ENCODE results near the gene TLR7. TPM values are rescaled to one million over a fixed set of nuclear protein-coding genes. Genes with fewer than 3 reads are reported as not detected.

Gene TLR7
- total and polyA plus RNA-seq, 2 of the 13 experiments (the other 11 are each of a cell fraction or from before 2014, with no cell fraction given) = not detected

DNA sequence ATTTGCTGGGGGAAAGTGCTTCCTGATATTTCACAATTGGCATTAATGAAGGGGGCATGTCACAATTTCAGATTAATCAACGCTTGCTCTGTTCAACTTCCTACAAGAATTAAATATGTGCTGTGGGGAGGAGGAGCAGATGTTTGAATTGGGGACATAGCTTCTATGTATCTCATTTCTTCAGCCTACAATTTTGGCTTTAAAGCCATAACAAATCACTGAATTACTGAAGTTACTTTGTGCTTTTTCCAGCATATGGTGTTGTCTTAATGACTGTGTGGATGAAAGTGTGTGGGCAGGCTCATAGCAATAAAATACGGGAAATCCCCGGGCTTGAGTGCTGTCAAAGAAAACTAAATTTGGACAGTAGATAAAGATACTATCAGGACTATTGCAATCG is 813 bp downstream of the TLR7 start (continued):
- TF ChIP-seq ZNF160 (CRISPR knock-in tag; IDR thresholded peaks at IDR 0.05) = no peak
- no peak for TF ChIP-seq PRMT3 (CRISPR knock-in tag; IDR thresholded peaks at IDR 0.05; ENCODE audit: borderline replicate concordance, low read depth)
- no peak for TF ChIP-seq HOXA9 (CRISPR knock-in tag; IDR thresholded peaks at IDR 0.05; ENCODE audit: borderline replicate concordance)

DNA sequence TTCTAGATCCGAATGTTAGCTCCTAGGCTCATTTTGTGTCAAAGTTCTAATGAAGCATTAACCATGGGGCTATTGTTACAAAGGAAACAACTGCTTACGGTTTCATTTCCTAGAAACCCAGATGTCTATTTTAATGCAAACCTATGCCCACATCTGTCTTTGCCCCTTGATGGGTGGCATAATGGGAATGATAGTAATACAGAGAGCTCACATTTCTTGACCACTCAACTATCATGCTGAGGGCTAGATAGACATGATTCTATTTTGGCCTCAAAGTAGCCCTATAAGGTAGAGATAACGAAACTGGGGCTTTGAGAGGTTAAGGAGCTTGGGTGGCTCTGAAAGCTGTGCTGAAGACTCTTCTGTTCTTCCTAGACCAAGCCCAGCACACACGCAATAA is 1.9 kb downstream of the TLR7 start:
- FAIRE-seq = no peak
- Histone ChIP-seq H3K36me3 (replicated peaks in 1 of 2; ENCODE audit: control insufficient read depth in 1 of 2, insufficient read depth in 2 of 2, low read length in 2 of 2) (no peaks in the 10 kb centered on the region), H3K9ac (ENCODE audit: insufficient read depth, low read depth, low read length) (no peak overlapping the region), H3K9me3 (ENCODE audit: low read length) (no peaks in the 10 kb centered on the region), H4K20me1 (ENCODE audit: insufficient read depth, low read length) (no peaks in the 10 kb centered on the region), H3K4me1 (ENCODE audit: insufficient read depth, low read length) (no peaks in the 10 kb centered on the region), H2AFZ (ENCODE audit: low read length) (no peak overlapping the region), H3K4me2 (ENCODE audit: low read depth, low read length) (no peak overlapping the region), H3K79me2 (ENCODE audit: insufficient read depth, low read length) (no peaks in the 10 kb centered on the region), H3K27ac (ENCODE audit: extremely low read length, insufficient read depth, low read length) (no peak overlapping the region), H3K4me3 (replicated peaks in 1 of 3; ENCODE audit: insufficient read depth in 1 of 3, low read depth in 2 of 3, low read length in 3 of 3) (no peak overlapping the region), H3K27me3 (ENCODE audit: control insufficient read depth in 1 of 2, insufficient read depth in 2 of 2, low read length in 2 of 2) (no peaks in the 10 kb centered on the region)
- BruUV-seq (replicated peaks) = no TSS peak
- TF ChIP-seq ZNF101 (CRISPR knock-in tag; IDR thresholded peaks at IDR 0.05; ENCODE audit: borderline replicate concordance, low read depth) = no peak
- ATAC-seq = no peak
- intact Hi-C loops (cut with micrococcal nuclease; ENCODE audit: unreplicated experiment) (no loop called here), in situ Hi-C loops (cut with HindIII; ENCODE audit: extremely low pct_ligation_motif_present, low pct_unique_long_range_greater_than_20kb) (no loop called here)
- WGBS (ENCODE audit: low lambda C conversion rate) = 43% methylated on average over 4 of the region's 4 CpGs
- ChIA-PET POLR2A (no interaction called here), CTCF (ENCODE audit: low intra/inter-chr PET ratio, low total read pairs) (no interaction called here)
- DNase-seq (ENCODE audit: low spot score) = no peak

DNA sequence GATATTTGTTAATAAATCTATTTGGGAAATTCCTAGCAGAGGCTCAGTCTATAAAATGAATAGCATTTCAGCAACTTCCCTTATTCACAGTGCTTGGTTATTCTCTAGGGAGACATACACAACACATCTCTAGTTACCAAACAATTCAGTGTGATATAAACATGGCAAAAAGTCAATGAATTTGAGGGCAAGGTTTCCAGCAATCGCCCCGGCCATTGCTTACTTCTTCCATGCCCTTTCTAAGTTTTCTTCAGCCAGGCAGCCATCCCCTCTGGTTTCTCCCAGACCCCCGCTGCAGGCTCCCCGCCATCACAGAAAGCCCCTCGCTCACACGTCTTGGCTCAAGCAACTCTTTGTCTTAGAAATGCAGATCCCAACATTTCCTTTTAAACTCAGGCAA is 4.4 kb downstream of the TLR7 start:
- H3K27ac ChIP-seq (ENCODE audit: extremely low read length, insufficient read depth, low read length) = no peak overlapping the region
- WGBS (ENCODE audit: low lambda C conversion rate) = 58% methylated on average over 6 of the region's 6 CpGs
- H2AFZ ChIP-seq (ENCODE audit: low read length) = no peak overlapping the region
- H3K9ac ChIP-seq (ENCODE audit: insufficient read depth, low read depth, low read length) = no peak overlapping the region
- FAIRE-seq (no peak), DNase-seq (ENCODE audit: low spot score) (no peak), ATAC-seq (no peak)
- no peak overlapping the region for H3K4me3 ChIP-seq (replicated peaks in 1 of 3; ENCODE audit: insufficient read depth in 1 of 3, low read depth in 2 of 3, low read length in 3 of 3)
- TF ChIP-seq ZNF614 (CRISPR knock-in tag; IDR thresholded peaks at IDR 0.05; ENCODE audit: borderline replicate concordance) (no peak), KMT2B (CRISPR knock-in tag; IDR thresholded peaks at IDR 0.05) (no peak)
- in situ Hi-C loops (cut with HindIII; ENCODE audit: extremely low pct_ligation_motif_present, low pct_unique_long_range_greater_than_20kb) (no loop called here), intact Hi-C loops (cut with micrococcal nuclease; ENCODE audit: unreplicated experiment) (no loop called here)
- H3K79me2 ChIP-seq (ENCODE audit: insufficient read depth, low read length) = no peaks in the 10 kb centered on the region
- H3K9me3 ChIP-seq (ENCODE audit: low read length) = no peaks in the 10 kb centered on the region
- no peaks in the 10 kb centered on the region for H4K20me1 ChIP-seq (ENCODE audit: insufficient read depth, low read length)
- no peaks in the 10 kb centered on the region for H3K27me3 ChIP-seq (ENCODE audit: control insufficient read depth in 1 of 2, insufficient read depth in 2 of 2, low read length in 2 of 2)
- H3K36me3 ChIP-seq (replicated peaks in 1 of 2; ENCODE audit: control insufficient read depth in 1 of 2, insufficient read depth in 2 of 2, low read length in 2 of 2) = no peaks in the 10 kb centered on the region
- CTCF ChIA-PET (ENCODE audit: low intra/inter-chr PET ratio, low total read pairs) = no interaction called here
- BruUV-seq (replicated peaks) = no TSS peak
- no peaks in the 10 kb centered on the region for H3K4me1 ChIP-seq (ENCODE audit: insufficient read depth, low read length)
- POLR2A ChIA-PET = no interaction called here
- H3K4me2 ChIP-seq (ENCODE audit: low read depth, low read length) = no peak overlapping the region

Measured in HepG2 (cell line).